Left renal pelvis (tissue), 4 donors: ENCODE measurements around the gene ATP11A. TPM values are rescaled to one million over a fixed set of nuclear protein-coding genes. Genes with fewer than 3 reads are reported as not detected.
"Not testable (repeated sequence)": the region's sequence is repeated elsewhere in the genome, so short reads cannot be mapped to it uniquely, and the experiment has no call there.

Source experiments
- DNase-seq, 4 donors: peaks; one replicate each; pipeline ENCODE4 v3.0.0-alpha.2; 2013; ENCODE audit warnings: low read depth in 4 of 4, low spot score in 3 of 4
- polyA plus RNA-seq, 4 donors: library from polyadenylated mRNA; unstranded; fragments of 120-200 nt; gene quantifications; one replicate each; pipeline ENCODE4 v1.2.1, GENCODE V29; 2013; ENCODE audit not compliant: insufficient read length in 4 of 4

Gene ATP11A
- polyA plus RNA-seq, 4 donors = 26.6 to 49.9 (median 46.8) TPM

DNA sequence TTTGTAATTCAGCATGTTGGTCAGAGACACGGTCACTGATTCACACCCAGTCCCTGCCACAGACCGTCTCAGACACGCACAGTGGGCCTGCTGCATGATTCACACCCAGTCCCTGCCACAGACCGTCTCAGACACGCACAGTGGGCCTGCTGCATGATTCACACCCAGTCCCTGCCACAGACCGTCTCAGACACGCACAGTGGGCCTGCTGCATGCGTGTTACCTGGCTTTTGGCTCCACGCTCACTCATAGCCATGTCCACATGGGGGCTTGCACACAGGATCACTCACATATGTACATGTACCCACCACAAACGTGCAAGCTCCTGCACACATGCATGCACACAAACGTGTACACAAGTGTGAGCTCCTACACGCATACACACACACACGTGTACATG lies 194.9 kb downstream of the ATP11A start:
- DNase-seq = not testable (repeated sequence)

DNA sequence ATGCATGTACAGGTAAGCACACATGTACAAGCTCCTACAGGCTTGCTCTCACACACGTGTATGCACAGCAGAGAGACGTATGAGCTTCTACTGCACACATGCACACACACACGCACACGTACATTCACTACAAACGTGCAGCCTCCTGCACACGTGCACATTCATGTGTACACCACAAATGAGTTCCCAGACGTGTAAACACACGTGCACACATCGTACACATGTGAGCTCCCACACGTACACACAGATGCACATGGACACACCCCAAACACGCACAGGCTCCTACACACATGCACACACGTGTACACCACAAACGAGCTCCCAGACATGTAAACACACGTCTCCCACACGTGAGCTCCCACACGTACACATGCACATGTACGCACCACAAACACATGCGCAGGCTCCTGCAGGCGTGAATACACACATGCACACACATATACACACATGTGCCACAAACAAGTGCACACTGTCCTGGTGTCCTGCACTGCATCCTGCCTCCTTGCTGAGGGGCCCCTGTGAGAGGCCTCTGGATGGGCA lies 195.5 kb downstream of the ATP11A start:
- DNase-seq = no peak

DNA sequence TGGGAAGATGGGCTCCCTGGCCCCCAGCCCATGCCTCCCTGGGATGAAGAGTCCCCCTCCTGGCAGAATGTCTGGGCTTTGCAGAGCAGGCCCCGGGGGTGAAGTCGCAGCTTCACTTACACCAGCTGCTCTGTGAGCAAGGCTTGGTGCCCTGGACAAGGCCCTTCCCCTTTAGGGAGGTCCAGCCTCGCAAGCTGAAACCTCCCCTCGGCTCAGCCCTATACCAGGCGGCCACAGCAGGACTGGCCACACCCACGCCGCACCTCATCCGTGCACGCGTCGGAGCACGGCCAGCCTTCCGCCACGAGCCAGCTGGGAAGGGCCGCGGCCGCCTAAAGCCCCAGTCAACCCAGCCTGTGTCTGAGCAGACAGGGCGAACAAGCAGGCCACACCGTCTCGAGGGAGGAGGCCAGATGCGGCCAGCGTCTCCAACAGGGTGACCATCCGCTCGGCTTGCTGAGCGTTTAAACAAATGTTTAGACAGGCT lies 196.0 kb downstream of the ATP11A start:
- DNase-seq = peak in 2 of 4 donors; percentile 81 to 84

DNA sequence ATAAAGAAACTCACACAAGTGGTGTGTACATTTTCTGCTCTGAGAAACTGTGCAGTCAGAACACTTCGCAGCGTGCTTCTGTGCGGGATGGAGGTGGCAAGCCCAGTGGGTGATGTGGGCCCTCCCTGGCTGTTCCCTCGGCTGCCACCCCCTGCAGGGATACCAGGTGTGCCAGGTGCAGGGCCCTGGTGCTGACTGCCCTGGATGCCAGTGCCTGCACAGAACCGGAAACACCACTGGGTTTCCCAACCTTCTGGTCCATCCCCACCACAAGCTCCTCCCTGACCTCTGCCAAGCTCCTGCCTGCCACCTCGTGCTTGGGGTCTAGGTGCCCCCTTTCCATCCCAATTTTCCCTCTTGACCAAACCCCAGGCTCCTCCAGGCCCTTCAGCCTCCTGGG lies 197.3 kb downstream of the ATP11A start:
- DNase-seq = no peak

DNA sequence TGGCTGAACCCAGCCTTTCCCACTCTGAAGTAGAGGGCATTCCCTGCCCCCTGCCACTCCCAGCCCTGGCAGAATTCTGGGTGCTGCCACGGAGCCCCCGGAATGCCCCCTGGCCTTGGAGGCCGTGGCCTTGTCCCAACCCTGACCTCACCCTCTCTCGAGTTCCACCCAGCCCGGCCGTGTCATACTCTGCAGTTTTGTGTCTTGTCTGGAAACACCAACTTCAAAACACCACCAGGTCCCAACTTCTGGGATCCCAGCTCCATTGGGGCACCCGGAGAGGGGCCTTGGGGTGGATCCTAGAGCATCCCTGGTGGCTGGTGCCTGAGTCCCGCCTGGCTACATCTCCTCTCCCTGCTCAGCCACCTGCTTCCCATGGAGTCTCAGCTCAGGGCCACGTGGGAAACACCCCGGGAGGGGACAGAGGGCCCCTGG lies 197.7 kb downstream of the ATP11A start:
- DNase-seq = no peak

DNA sequence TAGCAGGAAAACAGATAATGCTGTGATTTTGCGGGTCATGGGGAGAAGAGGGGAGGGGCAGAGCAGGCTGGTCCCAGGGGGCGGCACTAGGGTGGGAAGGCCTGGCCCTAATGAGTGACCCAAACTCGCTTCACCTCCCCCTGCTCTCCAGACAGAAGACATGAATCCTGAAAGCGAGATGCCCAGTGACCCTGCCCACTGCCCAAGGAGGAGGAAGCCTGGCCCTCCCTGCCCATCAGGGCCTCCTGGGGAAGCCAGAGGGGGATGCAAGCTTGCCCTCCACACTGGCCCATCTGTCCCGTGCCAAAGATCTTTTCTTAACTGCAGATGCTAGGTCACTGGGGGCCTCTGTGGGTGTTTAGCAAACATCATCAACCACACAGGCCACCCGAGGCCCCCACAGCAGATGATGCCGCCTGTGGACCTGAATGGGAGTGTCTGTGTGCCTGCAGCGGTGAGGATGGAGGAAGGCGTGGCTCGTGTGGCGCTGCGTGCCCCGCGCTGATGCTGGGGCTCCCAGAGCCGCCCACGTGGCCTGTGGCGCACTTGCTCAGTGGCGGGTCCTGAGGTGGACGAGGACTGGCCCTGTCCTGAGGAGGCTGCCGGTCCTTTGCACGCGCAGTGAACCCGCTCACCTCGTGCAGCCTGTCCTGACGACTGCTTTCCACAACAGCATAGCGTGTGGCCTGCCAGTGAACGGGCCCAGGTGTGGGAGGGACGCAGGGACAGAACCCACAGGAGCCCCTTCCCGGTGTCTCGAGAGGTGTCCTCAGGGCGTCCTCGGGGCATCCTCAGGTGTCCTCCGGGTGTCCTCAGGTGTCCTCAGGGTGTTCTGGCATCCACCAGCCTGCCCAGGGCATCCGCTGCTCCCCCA lies 198.6 kb downstream of the ATP11A start:
- no peak for DNase-seq

DNA sequence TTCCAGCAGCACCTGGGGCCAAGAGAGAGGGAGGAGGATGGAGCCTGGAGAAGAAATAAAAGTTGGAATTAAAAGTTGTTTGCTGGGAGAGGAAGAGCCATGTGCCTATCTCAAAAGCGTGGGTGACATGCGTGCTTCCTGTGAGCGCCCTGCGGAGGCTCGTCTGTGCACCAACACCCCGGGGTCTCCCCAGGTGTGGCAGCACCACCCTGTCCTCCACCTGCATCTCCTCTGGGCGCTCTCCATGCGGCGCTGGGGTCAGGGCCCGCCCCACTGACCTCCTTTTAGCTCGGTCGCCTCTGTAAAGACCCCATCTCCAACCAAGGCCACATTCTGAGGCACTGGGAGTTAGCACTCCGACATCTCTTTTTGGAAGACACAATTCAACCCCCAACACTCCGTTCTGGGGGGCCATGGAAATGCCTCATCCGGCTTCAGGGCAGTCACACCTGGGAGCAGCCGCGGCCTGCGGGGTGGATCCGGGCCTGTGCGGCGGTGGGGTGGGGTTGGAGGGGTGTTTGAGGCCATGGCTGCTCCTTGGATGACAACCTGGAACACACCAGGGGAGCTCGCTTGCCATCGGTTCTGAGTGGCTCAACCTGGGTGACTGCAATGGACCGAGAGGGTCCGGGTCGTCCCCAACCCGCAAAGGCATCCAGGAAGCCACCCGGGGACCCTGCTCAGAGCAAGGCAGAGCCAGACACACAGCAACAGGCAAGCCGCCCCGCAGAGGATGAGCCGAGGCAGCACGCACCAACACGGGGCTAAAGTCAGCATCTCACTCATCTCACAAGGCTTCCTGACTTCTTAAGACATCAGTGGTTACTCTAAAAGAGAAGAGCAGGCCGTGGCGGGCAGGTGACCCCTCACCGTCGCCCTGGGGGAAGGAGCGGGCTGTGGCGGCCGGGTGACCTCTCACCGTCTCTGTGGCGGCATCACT lies 199.8 kb downstream of the ATP11A start:
- no peak for DNase-seq

DNA sequence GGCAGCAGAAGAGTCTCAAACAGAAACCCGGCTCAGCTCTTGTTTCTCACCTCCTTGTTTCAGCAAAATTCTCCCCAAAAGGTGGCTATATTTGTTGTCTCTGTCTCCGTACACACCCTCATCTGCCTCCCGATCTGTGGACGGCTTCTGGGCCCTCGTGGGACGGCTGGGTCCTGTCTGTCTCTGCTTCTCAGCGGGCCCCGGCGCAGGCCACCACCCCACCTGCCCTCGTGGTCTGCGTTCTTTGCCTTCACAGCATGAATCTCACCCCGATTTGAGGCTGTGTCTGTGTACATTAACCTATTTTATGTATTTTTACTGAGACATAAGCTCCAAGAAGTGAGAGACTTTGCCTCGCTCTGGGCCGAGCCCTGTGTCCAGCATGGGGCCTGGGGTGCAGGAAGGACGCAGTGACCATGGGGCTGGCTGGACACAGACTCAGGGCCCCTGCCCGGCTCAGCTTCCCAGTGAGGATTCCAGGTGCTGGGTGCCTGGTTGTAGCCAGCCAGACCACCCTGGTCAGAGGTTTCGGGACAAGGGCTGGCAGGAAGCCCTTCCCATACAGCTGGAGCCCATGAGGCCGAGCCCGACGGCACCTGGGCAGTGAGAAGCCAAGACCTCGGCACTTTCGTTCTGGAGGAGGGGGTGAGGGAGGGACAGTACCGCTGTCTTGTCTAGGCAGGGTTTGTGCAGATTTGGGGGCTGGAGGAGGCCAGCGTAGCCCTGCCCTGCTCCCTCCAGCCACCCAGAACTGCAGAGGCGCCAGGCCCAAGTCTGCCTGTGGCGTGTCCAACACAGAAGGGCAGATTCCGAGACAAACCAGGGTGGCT lies 200.7 kb downstream of the ATP11A start:
- no peak for DNase-seq

DNA sequence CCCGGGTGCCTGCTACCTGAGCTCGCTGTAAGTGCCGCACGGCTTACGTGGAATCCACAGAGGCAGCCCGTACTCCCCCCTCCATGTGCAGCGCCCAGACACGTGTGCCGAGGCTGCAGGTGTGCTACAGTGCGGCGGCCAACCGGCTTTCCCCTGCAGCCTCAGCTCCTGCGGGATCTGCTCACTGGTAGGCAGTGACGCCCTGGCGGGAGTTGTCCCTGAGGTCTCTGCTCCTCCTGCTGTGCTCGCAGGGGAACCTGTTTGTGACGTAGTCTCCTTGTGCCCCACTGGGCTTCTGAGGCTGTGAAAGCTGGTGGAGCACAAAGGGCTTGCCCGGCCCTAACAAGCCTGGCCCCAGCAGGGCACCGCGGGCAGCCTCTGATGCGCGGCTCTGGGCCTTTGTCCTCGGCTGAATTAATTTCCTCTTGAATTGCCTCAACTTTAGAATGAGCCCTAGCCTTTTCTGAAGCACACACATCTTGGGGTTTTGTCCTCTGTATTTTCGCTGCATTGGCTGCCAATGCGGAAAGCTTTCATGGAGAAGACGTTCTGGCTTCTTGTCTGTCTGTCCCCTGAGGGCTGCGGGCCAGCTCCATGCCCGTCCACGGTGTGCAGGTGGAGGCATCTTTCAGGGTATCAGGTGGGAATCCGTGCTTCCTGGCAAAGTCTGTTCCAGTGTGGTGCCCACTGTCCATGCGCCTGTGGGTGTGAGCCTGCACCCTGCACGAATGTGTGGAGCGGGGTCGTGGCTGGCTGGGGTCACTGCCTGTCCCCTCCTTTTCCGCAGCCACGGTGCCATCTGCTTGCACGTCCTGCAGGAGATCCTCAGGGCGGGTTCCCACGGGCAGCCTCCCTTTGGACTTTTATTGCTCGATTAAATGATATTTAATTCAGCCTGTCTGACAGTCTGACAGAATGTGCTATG lies 201.9 kb downstream of the ATP11A start:
- DNase-seq = no peak

DNA sequence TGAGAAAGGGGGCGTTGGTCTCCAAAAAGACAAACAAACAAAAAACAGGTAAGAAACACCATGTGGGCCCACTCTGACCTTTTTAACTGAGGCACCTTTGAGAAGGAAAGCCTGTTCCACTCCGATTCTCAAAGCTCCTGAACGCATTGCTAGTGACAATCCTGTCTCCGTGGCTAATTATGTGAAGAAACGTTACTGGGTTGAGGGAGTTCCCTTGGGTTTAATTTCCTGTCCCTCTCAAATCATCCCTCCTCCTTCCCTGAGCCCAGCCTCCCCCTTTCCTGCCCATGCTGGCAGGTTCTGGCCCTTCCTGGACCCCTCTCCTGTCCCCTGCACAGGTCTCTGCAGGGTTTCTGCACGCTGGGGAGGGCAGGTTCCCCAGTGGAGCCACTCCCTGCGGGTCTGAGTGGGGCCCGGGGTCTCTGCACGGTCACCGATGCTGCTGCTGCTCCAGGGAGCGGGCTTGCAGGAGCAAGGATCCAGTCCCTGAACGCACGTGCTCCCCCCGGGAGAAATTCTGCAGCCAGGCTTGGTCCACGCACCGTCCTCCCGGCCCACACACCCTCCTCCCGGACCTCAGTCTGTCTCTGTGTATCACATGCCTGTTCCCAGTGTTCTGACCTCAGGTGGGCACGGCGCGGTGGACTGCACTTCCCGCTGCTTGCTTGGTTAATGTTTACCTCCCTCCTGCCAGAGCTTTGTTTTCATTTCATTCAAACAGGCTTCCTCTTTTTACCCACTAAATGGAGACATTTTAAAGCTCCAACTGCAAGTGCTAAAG lies 202.8 kb downstream of the ATP11A start:
- DNase-seq = peak in 1 of 4 donors; percentile 65

DNA sequence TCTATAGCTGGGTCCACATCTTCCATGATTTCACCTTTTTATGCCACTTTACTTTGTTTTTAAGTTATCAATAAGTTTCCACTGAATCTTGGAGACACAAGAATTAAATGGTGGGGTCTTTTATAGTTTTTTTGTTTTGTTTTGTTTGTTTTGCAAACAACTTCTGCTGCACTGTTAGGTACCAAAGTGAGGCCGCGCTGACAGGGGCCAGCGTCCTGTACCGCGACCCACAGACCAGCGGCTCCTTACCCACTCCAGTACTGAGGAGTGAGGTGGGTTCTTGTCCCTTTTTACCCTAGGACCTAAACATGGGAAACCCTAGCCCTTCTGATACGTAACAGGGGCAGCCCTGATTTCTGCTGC lies 203.3 kb downstream of the ATP11A start:
- DNase-seq = no peak

DNA sequence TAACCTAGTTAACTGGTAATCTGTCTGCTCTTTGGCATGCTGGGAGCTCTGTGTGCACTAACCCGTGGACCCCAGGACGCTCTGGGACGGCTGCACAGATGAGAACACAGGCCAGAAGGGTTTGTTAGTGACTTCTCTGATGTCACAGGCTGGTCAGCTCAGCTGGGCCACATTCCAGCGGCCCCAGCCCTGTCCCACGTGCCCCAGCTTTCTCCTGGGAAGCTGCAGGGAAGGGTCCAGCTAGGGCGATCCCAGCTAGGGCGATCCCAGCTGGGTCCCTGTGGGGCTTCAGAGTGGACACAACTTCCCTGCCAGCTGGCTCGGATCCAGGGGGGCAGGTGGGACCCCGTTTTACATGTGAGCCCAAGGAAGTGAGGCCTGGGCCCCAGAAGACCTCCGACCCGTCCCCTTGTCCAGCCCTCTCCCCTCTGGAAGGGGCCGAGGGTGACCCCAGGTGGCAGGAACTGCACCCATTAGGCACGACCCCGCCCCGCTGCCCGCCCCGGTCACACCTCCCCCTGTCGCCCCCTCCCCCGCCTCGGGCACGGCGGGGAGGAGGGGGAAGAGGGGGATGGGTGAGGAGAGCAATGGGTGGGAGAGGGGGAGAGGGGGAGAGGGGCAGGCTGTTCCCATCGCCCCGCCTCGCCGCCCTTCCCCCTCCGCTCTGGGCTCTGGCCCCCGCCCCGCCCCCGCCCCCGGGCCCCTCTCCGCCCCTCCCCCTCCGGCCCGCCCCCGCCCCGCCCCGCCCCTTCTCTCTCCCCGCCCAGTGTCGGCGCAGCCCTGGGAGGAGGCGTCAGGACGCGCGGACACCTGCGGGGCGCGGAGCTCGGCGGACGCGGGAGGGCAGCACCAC lies 204.0 kb downstream of the ATP11A start:
- DNase-seq = peak in 1 of 4 donors; percentile 61

DNA sequence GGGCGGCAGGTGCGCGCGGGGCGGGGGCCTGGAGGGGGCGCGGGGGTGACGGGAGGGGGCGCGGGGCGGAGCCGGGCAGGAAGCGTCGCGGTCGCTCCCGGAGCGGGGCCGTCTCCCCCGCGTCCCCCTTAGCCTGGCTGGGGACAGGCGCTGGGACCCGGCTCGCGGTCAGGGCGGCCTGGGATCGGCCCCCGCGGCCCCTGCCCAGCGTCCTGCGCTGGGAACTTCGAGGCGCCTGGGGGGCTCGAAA lies 204.5 kb downstream of the ATP11A start:
- no peak for DNase-seq

DNA sequence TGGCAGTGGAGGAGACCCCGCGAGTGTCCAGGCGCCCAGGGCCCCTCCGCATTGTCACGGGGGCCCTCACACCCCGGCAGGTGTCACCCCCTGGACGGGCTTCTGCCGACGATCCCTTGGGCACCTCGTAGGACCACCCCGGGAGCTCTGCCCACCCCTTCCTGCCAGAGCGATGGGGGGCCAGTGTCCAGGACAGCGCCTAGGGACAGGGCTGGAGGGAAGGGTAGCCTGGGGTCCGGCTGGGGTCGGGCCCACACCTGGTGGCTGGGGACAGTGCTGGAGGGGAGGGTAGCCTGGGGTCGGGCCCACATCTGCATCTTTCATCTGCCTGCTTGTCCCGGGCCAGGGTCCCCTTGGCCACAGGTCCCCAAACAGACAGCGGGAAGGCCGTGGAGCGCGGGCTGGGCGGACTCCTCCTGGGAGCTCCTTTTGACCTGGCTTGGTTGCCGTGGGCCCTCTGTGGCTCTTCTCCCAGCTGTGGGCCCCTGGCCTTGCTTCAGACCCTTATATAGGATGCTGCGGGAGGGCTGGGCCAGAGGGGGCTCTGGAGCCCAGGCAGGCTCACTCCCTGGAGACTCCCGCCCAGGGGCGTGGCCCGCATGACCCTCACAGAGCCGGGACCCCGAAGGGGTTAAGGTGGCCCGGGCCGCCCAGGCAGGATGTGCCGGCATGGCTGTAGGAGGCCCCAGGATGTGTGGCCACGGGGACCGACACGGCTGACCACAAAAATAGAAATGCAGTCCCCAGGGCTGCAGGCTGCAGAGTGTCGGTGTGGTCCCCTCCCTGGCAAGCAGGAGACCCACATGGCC lies 205.0 kb downstream of the ATP11A start:
- DNase-seq = no peak

DNA sequence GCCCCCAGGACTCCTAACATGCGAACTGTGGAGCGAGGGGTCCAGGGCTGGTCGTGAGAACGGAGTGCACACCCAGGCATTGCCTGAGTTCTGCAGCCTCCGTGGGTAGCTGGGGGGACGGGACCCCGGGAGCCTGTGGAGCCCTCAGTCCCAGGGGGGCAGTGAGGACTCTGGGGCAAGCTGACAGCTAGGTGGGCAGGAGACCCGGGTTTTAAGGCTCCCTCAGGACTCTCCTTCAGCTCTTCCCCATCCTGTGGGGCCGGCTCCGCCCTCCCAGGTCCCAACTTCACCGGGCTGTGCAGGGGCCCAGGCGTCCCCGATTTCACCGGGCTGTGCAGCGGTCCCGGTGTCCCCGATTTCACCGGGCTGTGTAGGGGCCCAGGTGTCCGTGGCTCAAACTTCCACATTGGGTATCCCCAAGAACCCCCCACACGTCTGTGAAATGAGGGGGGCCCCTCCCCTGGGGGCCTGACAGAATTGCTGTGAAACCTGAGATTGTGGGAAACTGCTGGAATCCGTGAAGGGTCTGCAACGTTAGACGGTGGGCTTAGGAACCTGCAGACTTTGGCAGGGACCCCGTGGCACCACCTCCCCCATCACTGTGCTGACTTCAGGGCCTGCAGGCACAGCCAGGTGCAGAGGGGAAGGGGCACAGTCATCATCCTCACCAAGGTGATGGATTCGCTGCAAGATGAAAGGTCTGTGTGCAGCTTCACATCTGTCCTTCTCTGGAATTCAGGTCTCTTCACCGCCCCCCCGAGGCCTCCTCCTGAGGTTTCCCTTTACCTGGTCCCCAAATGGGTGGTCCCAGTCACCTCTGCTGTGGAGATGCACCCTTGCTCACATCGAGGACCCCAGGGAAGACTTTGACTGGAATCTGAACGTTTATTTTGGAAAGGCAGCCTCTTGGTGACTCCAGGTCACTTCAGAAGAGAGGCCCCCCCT lies 206.0 kb downstream of the ATP11A start:
- DNase-seq = no peak
